H9 (cell line): Measurements from ENCODE around the gene HDLBP. TPM values are rescaled to one million over a fixed set of nuclear protein-coding genes. Genes with fewer than 3 reads are reported as not detected.

Source experiments
- DNase-seq: peaks from one replicate; pipeline ENCODE4 v3.0.0-alpha.2; 2017
- H2AFZ ChIP-seq: one replicate; pipeline ENCODE4 v1.6.1; 2013; ENCODE audit warnings: mild to moderate bottlenecking, low read length, control low read depth, moderate library complexity
- H2AK5ac ChIP-seq: 2 replicates; pipeline ENCODE4 v1.6.1; 2013; ENCODE audit warnings: low read length, control low read depth, mixed read lengths; ENCODE audit not compliant: insufficient read length
- H2BK120ac ChIP-seq: one replicate; pipeline ENCODE4 v1.6.1; 2013; ENCODE audit warnings: low read depth, mild to moderate bottlenecking, low read length, control low read depth, inconsistent platforms; ENCODE audit not compliant: poor library complexity, severe bottlenecking
- H2BK12ac ChIP-seq: 2 replicates; pipeline ENCODE4 v1.6.1; 2013; ENCODE audit warnings: low read length, control low read depth, mixed read lengths, low read depth; ENCODE audit not compliant: insufficient read length
- H2BK15ac ChIP-seq: 2 replicates; pipeline ENCODE4 v1.6.1; 2013; ENCODE audit warnings: low read depth, low read length, control low read depth
- H2BK20ac ChIP-seq: one replicate; pipeline ENCODE4 v1.6.1; 2013; ENCODE audit warnings: low read depth, mild to moderate bottlenecking, low read length, control low read depth, inconsistent platforms; ENCODE audit not compliant: poor library complexity, severe bottlenecking
- H2BK5ac ChIP-seq: 2 replicates; pipeline ENCODE4 v1.6.1; 2013; ENCODE audit warnings: low read length, control low read depth, mixed read lengths; ENCODE audit not compliant: insufficient read length
- H3K14ac ChIP-seq: 2 replicates; pipeline ENCODE4 v1.6.1; 2013; ENCODE audit warnings: low read length, control low read depth; ENCODE audit not compliant: insufficient read depth
- H3K18ac ChIP-seq: 2 replicates; pipeline ENCODE4 v1.6.1; 2013; ENCODE audit warnings: low read depth, mild to moderate bottlenecking, mixed read lengths, low read length, control low read depth; ENCODE audit not compliant: insufficient read length
- H3K23ac ChIP-seq: 2 replicates; pipeline ENCODE4 v1.6.1; 2013; ENCODE audit warnings: low read length, control low read depth, mixed read lengths, low read depth; ENCODE audit not compliant: insufficient read length
- H3K23me2 ChIP-seq: 2 replicates; pipeline ENCODE4 v1.6.1; 2013; ENCODE audit warnings: low read depth, mild to moderate bottlenecking, mixed read lengths, low read length, control low read depth; ENCODE audit not compliant: insufficient read length, poor library complexity, severe bottlenecking
- H3K27ac ChIP-seq: 2 replicates; pipeline ENCODE4 v1.5.1; 2013; ENCODE audit warnings: low read length, control low read depth, mixed read lengths, low read depth; ENCODE audit not compliant: insufficient read length
- H3K27me3 ChIP-seq: 2 replicates; pipeline ENCODE4 v1.6.1; 2013; ENCODE audit warnings: low read length, control low read depth, inconsistent platforms; ENCODE audit not compliant: insufficient read depth
- H3K4ac ChIP-seq: 2 replicates; pipeline ENCODE4 v1.6.1; 2013; ENCODE audit warnings: low read depth, mild to moderate bottlenecking, control low read depth, inconsistent platforms, low read length, moderate library complexity
- H3K4me1 ChIP-seq: 2 replicates; pipeline ENCODE4 v1.6.1; 2013; ENCODE audit warnings: low read length, control low read depth, inconsistent platforms; ENCODE audit not compliant: insufficient read depth
- H3K4me2 ChIP-seq: 2 replicates; pipeline ENCODE4 v1.6.1; 2013; ENCODE audit warnings: low read length, control low read depth, mixed read lengths; ENCODE audit not compliant: insufficient read length, insufficient read depth
- H3K56ac ChIP-seq: 2 replicates; pipeline ENCODE4 v1.6.1; 2013; ENCODE audit warnings: low read depth, mild to moderate bottlenecking, mixed read lengths, low read length, control low read depth; ENCODE audit not compliant: insufficient read length
- H3K79me1 ChIP-seq: 2 replicates; pipeline ENCODE4 v1.6.1; 2013; ENCODE audit warnings: low read depth, mild to moderate bottlenecking, moderate library complexity, low read length, control low read depth, inconsistent platforms; ENCODE audit not compliant: insufficient read depth, poor library complexity, severe bottlenecking
- H3K79me2 ChIP-seq: 2 replicates; pipeline ENCODE4 v1.6.1; 2013; ENCODE audit warnings: low read length, control low read depth, inconsistent platforms; ENCODE audit not compliant: insufficient read depth
- H3K9ac ChIP-seq: 2 replicates; pipeline ENCODE4 v1.6.1; 2013; ENCODE audit warnings: low read length, control low read depth, mixed read lengths; ENCODE audit not compliant: insufficient read length; ENCODE audit errors: extremely low read depth
- H3K9me3 ChIP-seq: one replicate; pipeline ENCODE4 v1.6.1; 2013; ENCODE audit warnings: low read depth, low read length, inconsistent platforms; ENCODE audit not compliant: control insufficient read depth
- H3T11ph ChIP-seq: one replicate; pipeline ENCODE4 v1.6.1; 2013; ENCODE audit warnings: mild to moderate bottlenecking, low read length, control low read depth, inconsistent platforms
- H4K20me1 ChIP-seq: one replicate; pipeline ENCODE4 v1.6.1; 2013; ENCODE audit not compliant: control insufficient read depth, insufficient read length, insufficient read depth
- H4K5ac ChIP-seq: 2 replicates; pipeline ENCODE4 v1.6.1; 2013; ENCODE audit warnings: low read depth, mild to moderate bottlenecking, mixed read lengths, low read length, control low read depth; ENCODE audit not compliant: insufficient read length
- H4K8ac ChIP-seq: replicated peaks from 2 replicates; pipeline ENCODE4 v1.6.1; 2013; ENCODE audit warnings: low read length, control low read depth, mixed read lengths, low read depth; ENCODE audit not compliant: insufficient read length
- H4K91ac ChIP-seq: 2 replicates; pipeline ENCODE4 v1.6.1; 2013; ENCODE audit warnings: low read depth, mild to moderate bottlenecking, moderate library complexity, mixed read lengths, low read length, control low read depth; ENCODE audit not compliant: insufficient read length
- H3K27ac Mint-ChIP-seq, 3 experiments: 2 replicates in 2 of 3; 3 replicates in 1 of 3; pipeline ENCODE4 v1.8.0; 2020 to 2021; ENCODE audit warnings: mixed read lengths in 3 of 3, mild to moderate bottlenecking in 1 of 3, moderate library complexity in 1 of 3
- H3K27me3 Mint-ChIP-seq: 2 replicates; pipeline ENCODE4 v1.8.0; 2021; ENCODE audit warnings: low read depth, mild to moderate bottlenecking, moderate library complexity, mixed read lengths
- H3K36me3 Mint-ChIP-seq, 3 experiments: 2 replicates in 2 of 3; 3 replicates in 1 of 3; pipeline ENCODE4 v1.8.0; 2020 to 2021; ENCODE audit warnings: low read depth in 3 of 3, mixed read lengths in 3 of 3; ENCODE audit not compliant: insufficient read depth in 1 of 3
- H3K4me1 Mint-ChIP-seq, 2 experiments: 2 replicates each; pipeline ENCODE4 v1.8.0; 2020; ENCODE audit warnings: mixed read lengths in 2 of 2
- H3K4me3 Mint-ChIP-seq, 2 experiments: 2 replicates in 1 of 2; 3 replicates in 1 of 2; pipeline ENCODE4 v1.8.0; 2020 to 2021; ENCODE audit warnings: mild to moderate bottlenecking in 2 of 2, mixed read lengths in 2 of 2, moderate library complexity in 1 of 2
- H3K9me3 Mint-ChIP-seq, 2 experiments: 2 replicates in 1 of 2; 3 replicates in 1 of 2; pipeline ENCODE4 v1.8.0; 2020; ENCODE audit warnings: mild to moderate bottlenecking in 2 of 2, mixed read lengths in 2 of 2, moderate library complexity in 1 of 2
- WGBS: extraction: QIAGEN DNeasy Blood & Tissue Kit; methylation state at CpG from one replicate; pipeline ENCODE4 v1.1.7; 2013; ENCODE audit warnings: missing lambda C conversion rate, low lambda C conversion rate, mixed read lengths; ENCODE audit not compliant: insufficient read length; ENCODE audit errors: extremely low coverage; 5-methylcytosine and 5-hydroxymethylcytosine counted together
- total RNA-seq: library from RNA; stranded (reverse); gene quantifications from 2 replicates; pipeline ENCODE4 v1.2.1, GENCODE V29; 2021
- TF ChIP-seq, protein P1 (sequence below): fragments of 200-600 bp; sonication (generic); conservative IDR thresholded peaks from 3 replicates; pipeline ENCODE4 v1.8.0; 2021; ENCODE audit warnings: antibody characterized with exemption, mild to moderate bottlenecking

Gene HDLBP
- total RNA-seq, 1 experiment from 2014 or later, result 364 TPM

DNA sequence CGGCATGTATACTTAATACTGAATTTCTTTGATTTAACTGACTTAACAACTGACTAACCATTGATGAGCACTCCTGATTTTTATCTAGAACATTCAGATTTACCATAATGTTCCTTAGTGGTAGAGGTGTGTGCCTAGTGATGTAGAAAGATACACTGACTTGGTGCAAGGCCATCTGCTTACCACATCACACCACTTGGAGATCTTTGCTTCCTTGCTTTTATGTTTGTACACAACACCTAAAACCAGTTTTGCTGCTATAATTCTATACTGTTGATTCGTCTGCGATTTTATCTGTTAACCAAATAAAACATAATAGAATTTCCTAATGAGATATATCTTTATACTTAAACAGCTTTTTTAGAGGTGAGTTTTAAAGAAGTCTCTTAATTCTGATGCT, 36.8 kb upstream of the HDLBP start:
- Histone ChIP-seq H3K4me1 (0 out of 2 replicates have a peak, but pooled peaks cover 2% of the 10 kb centered on the region), H3K4ac (no peak overlapping the region), H2BK12ac (no peak overlapping the region), H2BK5ac (no peak overlapping the region), H2BK20ac (no peak overlapping the region), H2BK15ac (no peak overlapping the region), H4K5ac (no peak overlapping the region), H2AFZ (no peak overlapping the region), H3K23ac (no peak overlapping the region), H4K91ac (no peak overlapping the region), H3K56ac (no peak overlapping the region), H3K79me2 (no peaks in the 10 kb centered on the region), H3T11ph (no peak overlapping the region), H3K9me3 (no peaks in the 10 kb centered on the region), H3K79me1 (no peaks in the 10 kb centered on the region), H3K4me2 (no peak overlapping the region), H2BK120ac (no peak overlapping the region), H3K9ac (no peak overlapping the region), H3K27me3 (no peaks in the 10 kb centered on the region), H3K27ac (no peak overlapping the region), H3K23me2 (peaks cover 4% of the 10 kb centered on the region), H3K14ac (no peak overlapping the region), H4K20me1 (no peaks in the 10 kb centered on the region), H4K8ac (no peak overlapping the region), H2AK5ac (no peak overlapping the region), H3K18ac (no peak overlapping the region)
- Mint-ChIP-seq H3K36me3 (peaks cover 30 to 68% (median 65%) of the 10 kb centered on the region in 3 experiments; a peak in 6 of 7 replicates), H3K27ac (peak overlapping the region in 1 of 3 experiments; percentile 25; a peak in 1 of 7 replicates), H3K9me3 (no peaks in the 10 kb centered on the region), H3K27me3 (no peaks in the 10 kb centered on the region), H3K4me3 (no peak overlapping the region), H3K4me1 (peaks cover 17 to 26% of the 10 kb centered on the region in 2 experiments)
- no CpG with 5 or more reads among the region's 3 CpGs for WGBS
- TF ChIP-seq, protein P1, sequence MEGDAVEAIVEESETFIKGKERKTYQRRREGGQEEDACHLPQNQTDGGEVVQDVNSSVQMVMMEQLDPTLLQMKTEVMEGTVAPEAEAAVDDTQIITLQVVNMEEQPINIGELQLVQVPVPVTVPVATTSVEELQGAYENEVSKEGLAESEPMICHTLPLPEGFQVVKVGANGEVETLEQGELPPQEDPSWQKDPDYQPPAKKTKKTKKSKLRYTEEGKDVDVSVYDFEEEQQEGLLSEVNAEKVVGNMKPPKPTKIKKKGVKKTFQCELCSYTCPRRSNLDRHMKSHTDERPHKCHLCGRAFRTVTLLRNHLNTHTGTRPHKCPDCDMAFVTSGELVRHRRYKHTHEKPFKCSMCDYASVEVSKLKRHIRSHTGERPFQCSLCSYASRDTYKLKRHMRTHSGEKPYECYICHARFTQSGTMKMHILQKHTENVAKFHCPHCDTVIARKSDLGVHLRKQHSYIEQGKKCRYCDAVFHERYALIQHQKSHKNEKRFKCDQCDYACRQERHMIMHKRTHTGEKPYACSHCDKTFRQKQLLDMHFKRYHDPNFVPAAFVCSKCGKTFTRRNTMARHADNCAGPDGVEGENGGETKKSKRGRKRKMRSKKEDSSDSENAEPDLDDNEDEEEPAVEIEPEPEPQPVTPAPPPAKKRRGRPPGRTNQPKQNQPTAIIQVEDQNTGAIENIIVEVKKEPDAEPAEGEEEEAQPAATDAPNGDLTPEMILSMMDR, result no peak
- no peak for DNase-seq
